Measurements from ENCODE around the gene TANK. TPM values are rescaled to one million over a fixed set of nuclear protein-coding genes. Genes with fewer than 3 reads are reported as not detected.

TANK gene
- total and polyA plus RNA-seq, 2 of the 8 experiments (the other 6 are each of a cell fraction or from before 2014, with no cell fraction given), result 7.0 to 26.1 TPM

DNA sequence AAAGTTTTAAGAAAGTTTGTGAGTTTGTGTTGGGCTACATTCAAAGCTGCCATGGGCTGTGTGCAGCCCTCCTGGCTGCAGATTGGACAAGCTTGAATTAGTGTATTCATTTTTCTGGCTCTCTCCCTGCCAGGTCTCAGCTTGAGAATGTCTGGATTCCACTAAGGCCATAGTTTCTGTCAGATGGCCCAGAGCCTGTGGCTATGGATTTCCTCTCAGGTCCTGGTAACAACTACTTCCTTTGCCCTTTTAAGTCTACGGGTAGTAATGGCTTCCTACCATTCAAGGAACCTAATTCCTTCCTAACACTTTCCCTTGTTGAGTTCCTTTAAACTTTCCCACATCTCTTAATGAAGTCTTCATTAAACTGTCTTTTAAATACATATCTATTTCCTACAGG lies 123.7 kb downstream of the TANK start:
- Histone ChIP-seq H3K79me2 (ENCODE audit: control insufficient read depth in 1 of 2, insufficient read depth in 2 of 2, low read length in 2 of 2) (no peaks in the 10 kb centered on the region), H2BK15ac (ENCODE audit: low read length) (no peak overlapping the region), H2AFZ (ENCODE audit: low read length) (no peak overlapping the region), H2BK20ac (ENCODE audit: low read length) (no peak overlapping the region), H2BK12ac (ENCODE audit: low read depth, low read length) (no peak overlapping the region), H4K5ac (ENCODE audit: insufficient read length, low read depth, low read length) (no peak overlapping the region), H3K27me3 (replicated peaks in 1 of 4; ENCODE audit: control insufficient read depth in 3 of 4, extremely low read depth in 1 of 4, insufficient read depth in 3 of 4, low read length in 3 of 4) (no peaks in the 10 kb centered on the region), H2AK5ac (ENCODE audit: low read depth, low read length) (no peak overlapping the region), H3K4me2 (ENCODE audit: insufficient read depth in 1 of 2, low read depth in 2 of 2, low read length in 2 of 2) (no peak overlapping the region), H3K79me1 (ENCODE audit: low read depth, low read length) (no peaks in the 10 kb centered on the region), H3K23me2 (ENCODE audit: low read depth, low read length) (no peaks in the 10 kb centered on the region), H4K20me1 (replicated peaks in 1 of 2; ENCODE audit: control insufficient read depth in 1 of 2, insufficient read depth in 2 of 2, low read length in 2 of 2) (no peaks in the 10 kb centered on the region), H3K9ac (replicated peaks in 1 of 4; ENCODE audit: extremely low read depth in 1 of 4, low read depth in 3 of 4, low read length in 3 of 4) (no peak overlapping the region), H3K27ac (ENCODE audit: low read depth, low read length) (no peak overlapping the region), H2BK120ac (replicated peaks; ENCODE audit: low read depth, low read length) (no peak overlapping the region), H3K23ac (ENCODE audit: insufficient read length) (no peak overlapping the region), H3K36me3 (ENCODE audit: control insufficient read depth in 2 of 4, insufficient read depth in 4 of 4, low read length in 3 of 4) (no peaks in the 10 kb centered on the region), H3K9me3 (ENCODE audit: insufficient read depth in 2 of 2, low read depth in 1 of 2, low read length in 1 of 2) (peaks cover 10 to 21% of the 10 kb centered on the region in 2 experiments), H3K4me1 (replicated peaks in 1 of 4; ENCODE audit: control insufficient read depth in 3 of 4, insufficient read depth in 4 of 4, low read length in 3 of 4) (no peaks in the 10 kb centered on the region), H2BK5ac (ENCODE audit: low read depth, low read length) (no peak overlapping the region), H4K8ac (ENCODE audit: extremely low read depth, insufficient read depth, low read length) (no peak overlapping the region), H3K4me3 (ENCODE audit: extremely low read depth in 1 of 4, insufficient read depth in 2 of 4, low read depth in 3 of 4, low read length in 4 of 4) (no peak overlapping the region), H3K14ac (ENCODE audit: insufficient read length) (no peak overlapping the region), H3K4ac (replicated peaks; ENCODE audit: insufficient read length, low read depth, low read length) (no peak overlapping the region), H3K18ac (ENCODE audit: extremely low read depth, low read length) (no peak overlapping the region), H4K91ac (replicated peaks; ENCODE audit: insufficient read length, low read length) (no peak overlapping the region), H3K56ac (replicated peaks; ENCODE audit: insufficient read length, low read depth, low read length) (no peak overlapping the region)
- 100% methylated on average over 1 of the region's 1 CpG; no CpG with 5 or more reads in 1 of the 2 experiments for WGBS, 2 experiments (ENCODE audit: extremely low coverage in 1 of 2, insufficient coverage in 1 of 2, insufficient read length in 1 of 2, insufficient replicate concordance in 2 of 2, low coverage in 1 of 2, low lambda C conversion rate in 2 of 2, missing lambda C conversion rate in 1 of 2)
- FAIRE-seq (no peak), DNase-seq (ENCODE audit: low read depth in 1 of 2, low spot score in 2 of 2) (no peak)
- ChIA-PET CTCF (ENCODE audit: partially characterized antibody) (interaction anchor here (0.8 to 2.2 kb wide), 4 partner anchors 10 to 60 kb away, joined by 3 to 8 read pairs (median 3); no protein-coding TSS in a partner anchor), POLR2A (ENCODE audit: partially characterized antibody) (no interaction called here)
- TF ChIP-seq GABPA (IDR thresholded peaks at IDR 0.05; ENCODE audit: borderline replicate concordance, insufficient read depth, low read length) (no peak), YY1 (IDR thresholded peaks at IDR 0.05; ENCODE audit: low read depth, low read length) (no peak), SIRT6 (IDR thresholded peaks at IDR 0.05; ENCODE audit: low read length) (no peak)
- TF ChIP-seq, protein P1, sequence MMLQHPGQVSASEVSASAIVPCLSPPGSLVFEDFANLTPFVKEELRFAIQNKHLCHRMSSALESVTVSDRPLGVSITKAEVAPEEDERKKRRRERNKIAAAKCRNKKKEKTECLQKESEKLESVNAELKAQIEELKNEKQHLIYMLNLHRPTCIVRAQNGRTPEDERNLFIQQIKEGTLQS (IDR thresholded peaks at IDR 0.05; ENCODE audit: insufficient read depth, low read depth, low read length), result no peak

Data from H1 (cell line).